SK-N-SH (cell line): ENCODE results near the gene C10orf90. TPM values are rescaled to one million over a fixed set of nuclear protein-coding genes. Genes with fewer than 3 reads are reported as not detected.
"Not testable (repeated sequence)": the region's sequence is repeated elsewhere in the genome, so short reads cannot be mapped to it uniquely, and the experiment has no call there.

Experiments
- CTCF ChIA-PET: fragments of 300-600, 350-600 bp; formaldehyde crosslinking; extraction: SDS; loops from one replicate; lab custom pipeline; 2021; lab: Yijun Ruan, JAX
- POLR2A ChIA-PET: fragments of 350-600 bp; sonication (Branson Sonifier 250); formaldehyde crosslinking; extraction: SDS; loops from one replicate; lab custom pipeline; 2020; ENCODE audit warnings: antibody characterized with exemption, inconsistent platforms; lab: Yijun Ruan, JAX
- DNase-seq: peaks from one replicate; pipeline ENCODE4 v3.0.0; 2012
- H2AFZ ChIP-seq: fragments of 200-600 bp; sonication (generic); 2 replicates; pipeline ENCODE4 v1.8.1; 2016; ENCODE audit warnings: antibody characterized with exemption, mild to moderate bottlenecking, low read depth
- H3F3A ChIP-seq: fragments of 200-600 bp; sonication (generic); replicated peaks from 2 replicates; pipeline ENCODE3; 2016; ENCODE audit warnings: antibody characterized with exemption, mild to moderate bottlenecking; ENCODE audit not compliant: insufficient read depth
- H3K27ac ChIP-seq, 2 experiments: fragments of 200-500 bp in 1 of 2; fragments of 200-600 bp in 1 of 2; sonication (Bioruptor generic) in 1 of 2; sonication (generic), shearing (Covaris generic) in 1 of 2; 2 replicates each; pipeline versions ENCODE4 v1.5.1 to v1.6.1; 2014 to 2016; ENCODE audit warnings: low read depth in 2 of 2, inconsistent platforms in 1 of 2, low read length in 1 of 2, mild to moderate bottlenecking in 1 of 2, mixed read lengths in 1 of 2
- H3K27me3 ChIP-seq: fragments of 200-600 bp; sonication (generic), shearing (Covaris generic); 2 replicates; pipeline ENCODE4 v1.6.1; 2016; ENCODE audit warnings: mixed run types; ENCODE audit not compliant: insufficient read depth
- H3K36me3 ChIP-seq, 2 experiments: fragments of 200-500 bp in 1 of 2; fragments of 200-600 bp in 1 of 2; sonication (Bioruptor generic) in 1 of 2; sonication (generic) in 1 of 2; replicated peaks in 1 of 2; 2 replicates each; pipeline versions ENCODE3 to v1.5.1; 2014 to 2016; ENCODE audit warnings: low read length in 1 of 2, mild to moderate bottlenecking in 1 of 2; ENCODE audit not compliant: insufficient read depth in 2 of 2, control insufficient read depth in 1 of 2
- H3K4me1 ChIP-seq, 2 experiments: fragments of 200-500 bp in 1 of 2; fragments of 200-600 bp in 1 of 2; sonication (Bioruptor generic) in 1 of 2; sonication (generic), shearing (Covaris generic) in 1 of 2; 2 replicates each; pipeline versions ENCODE4 v1.5.1 to v1.6.1; 2014 to 2016; ENCODE audit warnings: low read depth in 1 of 2, low read length in 1 of 2, mixed run types in 1 of 2; ENCODE audit not compliant: insufficient read depth in 2 of 2, control insufficient read depth in 1 of 2
- H3K4me2 ChIP-seq: fragments of 200-600 bp; sonication (generic), shearing (Covaris generic); 2 replicates; pipeline ENCODE4 v1.6.1; 2017; ENCODE audit warnings: mixed run types
- H3K4me3 ChIP-seq, 2 experiments: fragments of 200-500 bp in 1 of 2; fragments of 200-600 bp in 1 of 2; sonication (Bioruptor generic) in 1 of 2; sonication (generic), shearing (Covaris generic) in 1 of 2; 2 replicates each; pipeline versions ENCODE4 v1.5.1 to v1.8.1; 2014 to 2016; ENCODE audit warnings: low read depth in 2 of 2, inconsistent platforms in 1 of 2, low read length in 1 of 2, mild to moderate bottlenecking in 1 of 2, mixed read lengths in 1 of 2, moderate library complexity in 1 of 2
- H3K79me2 ChIP-seq: fragments of 200-600 bp; sonication (generic); 2 replicates; pipeline ENCODE4 v1.8.1; 2017; ENCODE audit warnings: mild to moderate bottlenecking; ENCODE audit not compliant: insufficient read depth
- H3K9ac ChIP-seq: fragments of 200-600 bp; sonication (generic); 2 replicates; pipeline ENCODE4 v1.6.1; 2017; ENCODE audit warnings: mixed run types
- H3K9me2 ChIP-seq: fragments of 200-600 bp; sonication (generic); 2 replicates; pipeline ENCODE4 v1.6.1; 2017; ENCODE audit warnings: mixed run types
- H3K9me3 ChIP-seq: fragments of 200-600 bp; sonication (generic); 2 replicates; pipeline ENCODE4 v1.6.1; 2017; ENCODE audit warnings: mixed run types, mild to moderate bottlenecking, moderate library complexity
- H4K20me1 ChIP-seq: fragments of 200-600 bp; sonication (generic); 2 replicates; pipeline ENCODE4 v1.6.1; 2017; ENCODE audit warnings: mild to moderate bottlenecking, mixed run types; ENCODE audit not compliant: insufficient read depth
- EP300 ChIP-seq, 2 experiments: IDR thresholded peaks; 2 replicates each; pipeline versions ENCODE4 v1.4.0 to v1.6.1; 2012; ENCODE audit warnings: borderline replicate concordance in 1 of 2, low read depth in 1 of 2, low read length in 1 of 2
- EZH2phosphoT487 ChIP-seq: fragments of 200-600 bp; sonication (generic); IDR thresholded peaks from 2 replicates; pipeline ENCODE4 v1.6.1; 2017; ENCODE audit warnings: low read depth, mixed run types, mild to moderate bottlenecking, antibody characterized with exemption, moderate library complexity, borderline replicate concordance
- FOXJ3 ChIP-seq: sonication (generic); formaldehyde crosslinking; IDR thresholded peaks from 2 replicates; pipeline ENCODE4 v1.5.1; 2020; ENCODE audit warnings: mild to moderate bottlenecking, missing genetic modification reagents
- FOXM1 ChIP-seq: IDR thresholded peaks from 2 replicates; pipeline ENCODE4 v1.4.0; 2012; ENCODE audit warnings: low read depth, mild to moderate bottlenecking
- MXI1 ChIP-seq: IDR thresholded peaks from 2 replicates; pipeline ENCODE4 v1.6.1; 2012; ENCODE audit warnings: mild to moderate bottlenecking, low read depth, low read length, improper control_type of control experiment
- NRF1 ChIP-seq: IDR thresholded peaks from 2 replicates; pipeline ENCODE4 v1.6.1; 2012; ENCODE audit warnings: low read depth, mild to moderate bottlenecking, low read length
- POLR2AphosphoS5 ChIP-seq: IDR thresholded peaks from 2 replicates; pipeline ENCODE4 v1.6.1; 2012; ENCODE audit warnings: low read depth, low read length
- RAD21 ChIP-seq: IDR thresholded peaks from 2 replicates; pipeline ENCODE4 v1.6.1; 2012; ENCODE audit warnings: mild to moderate bottlenecking, low read length
- RXRA ChIP-seq: IDR thresholded peaks from 2 replicates; pipeline ENCODE4 v1.4.0; 2012; ENCODE audit warnings: low read depth, mild to moderate bottlenecking, borderline replicate concordance
- TAF1 ChIP-seq: IDR thresholded peaks from 2 replicates; pipeline ENCODE4 v1.6.1; 2012; ENCODE audit warnings: low read depth, mild to moderate bottlenecking, low read length, moderate library complexity, borderline replicate concordance
- YY1 ChIP-seq: IDR thresholded peaks from 2 replicates; pipeline ENCODE4 v1.4.0; 2012; ENCODE audit warnings: low read depth, mild to moderate bottlenecking
- WGBS: methylation state at CpG from one replicate; pipeline ENCODE4 v1.1.6; 2017; ENCODE audit warnings: low lambda C conversion rate; 5-methylcytosine and 5-hydroxymethylcytosine counted together
- polyA plus RNA-seq, 3 experiments: library from polyadenylated mRNA; depleted of rRNA; stranded (reverse); fragments of >200 nt; gene quantifications; 2 replicates each; pipeline ENCODE4 v1.2.3, GENCODE V29; 2012
- TF ChIP-seq, protein P1 (sequence below): fragments of 150-350 bp; IDR thresholded peaks from 2 replicates; pipeline ENCODE4 v1.6.1; 2016; ENCODE audit warnings: mild to moderate bottlenecking, low read depth, low read length
- TF ChIP-seq, protein P2 (sequence below): fragments of 200-600 bp; sonication (generic); IDR thresholded peaks from 2 replicates; pipeline ENCODE4 v1.6.1; 2017; ENCODE audit warnings: antibody characterized with exemption, mild to moderate bottlenecking, moderate library complexity

C10orf90 gene
- polyA plus RNA-seq, 1 of the 3 experiments (the other 2 are of a cell fraction), result 0.21 TPM

GRCh38 chr10:126551202-126551601, 119.3 kb downstream of the C10orf90 start:
- H3K9me2 ChIP-seq, result no peaks in the 10 kb centered on the region
- CTCF ChIA-PET, result no interaction called here

GRCh38 chr10:126550586-126550985, 119.9 kb downstream of the C10orf90 start:
- 35% methylated on average over 4 of the region's 4 CpGs for WGBS
- H3K27ac ChIP-seq, H3K4me3 ChIP-seq, H3K79me2 ChIP-seq, H3K9me3 ChIP-seq, H3K4me2 ChIP-seq, CTCF ChIA-PET, H3F3A ChIP-seq, H2AFZ ChIP-seq, H3K9ac ChIP-seq, DNase-seq, H3K9me2 ChIP-seq, POLR2A ChIA-PET, H3K27me3 ChIP-seq, H4K20me1 ChIP-seq, H3K36me3 ChIP-seq, H3K4me1 ChIP-seq: not testable (repeated sequence)

More at GRCh38 chr10:126551202-126551601, 119.3 kb downstream of the C10orf90 start:
- H3K9ac ChIP-seq, result no peak overlapping the region
- no peaks in the 10 kb centered on the region for H3K79me2 ChIP-seq
- H3K36me3 ChIP-seq, result no peaks in the 10 kb centered on the region
- POLR2A ChIA-PET, result no interaction called here
- no peaks in the 10 kb centered on the region for H3K4me1 ChIP-seq
- H3K4me2 ChIP-seq, result no peak overlapping the region
- H3K4me3 ChIP-seq, result no peak overlapping the region
- no peaks in the 10 kb centered on the region for H4K20me1 ChIP-seq
- no peak for DNase-seq
- no peak overlapping the region for H2AFZ ChIP-seq
- no peak overlapping the region for H3K27ac ChIP-seq
- H3F3A ChIP-seq, result no peaks in the 10 kb centered on the region
- TF ChIP-seq MXI1 (no peak), FOXJ3 (no peak), EP300 (IDR thresholded peaks at IDR 0.05; ENCODE audit: borderline replicate concordance in 1 of 2, low read depth in 1 of 2, low read length in 1 of 2) (no peak), FOXM1 (no peak), NRF1 (no peak), YY1 (no peak), TAF1 (no peak), RXRA (no peak), POLR2AphosphoS5 (no peak), RAD21 (no peak), EZH2phosphoT487 (no peak)
- TF ChIP-seq, protein P1, sequence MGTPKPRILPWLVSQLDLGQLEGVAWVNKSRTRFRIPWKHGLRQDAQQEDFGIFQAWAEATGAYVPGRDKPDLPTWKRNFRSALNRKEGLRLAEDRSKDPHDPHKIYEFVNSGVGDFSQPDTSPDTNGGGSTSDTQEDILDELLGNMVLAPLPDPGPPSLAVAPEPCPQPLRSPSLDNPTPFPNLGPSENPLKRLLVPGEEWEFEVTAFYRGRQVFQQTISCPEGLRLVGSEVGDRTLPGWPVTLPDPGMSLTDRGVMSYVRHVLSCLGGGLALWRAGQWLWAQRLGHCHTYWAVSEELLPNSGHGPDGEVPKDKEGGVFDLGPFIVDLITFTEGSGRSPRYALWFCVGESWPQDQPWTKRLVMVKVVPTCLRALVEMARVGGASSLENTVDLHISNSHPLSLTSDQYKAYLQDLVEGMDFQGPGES, result no peak
- TF ChIP-seq, protein P2, sequence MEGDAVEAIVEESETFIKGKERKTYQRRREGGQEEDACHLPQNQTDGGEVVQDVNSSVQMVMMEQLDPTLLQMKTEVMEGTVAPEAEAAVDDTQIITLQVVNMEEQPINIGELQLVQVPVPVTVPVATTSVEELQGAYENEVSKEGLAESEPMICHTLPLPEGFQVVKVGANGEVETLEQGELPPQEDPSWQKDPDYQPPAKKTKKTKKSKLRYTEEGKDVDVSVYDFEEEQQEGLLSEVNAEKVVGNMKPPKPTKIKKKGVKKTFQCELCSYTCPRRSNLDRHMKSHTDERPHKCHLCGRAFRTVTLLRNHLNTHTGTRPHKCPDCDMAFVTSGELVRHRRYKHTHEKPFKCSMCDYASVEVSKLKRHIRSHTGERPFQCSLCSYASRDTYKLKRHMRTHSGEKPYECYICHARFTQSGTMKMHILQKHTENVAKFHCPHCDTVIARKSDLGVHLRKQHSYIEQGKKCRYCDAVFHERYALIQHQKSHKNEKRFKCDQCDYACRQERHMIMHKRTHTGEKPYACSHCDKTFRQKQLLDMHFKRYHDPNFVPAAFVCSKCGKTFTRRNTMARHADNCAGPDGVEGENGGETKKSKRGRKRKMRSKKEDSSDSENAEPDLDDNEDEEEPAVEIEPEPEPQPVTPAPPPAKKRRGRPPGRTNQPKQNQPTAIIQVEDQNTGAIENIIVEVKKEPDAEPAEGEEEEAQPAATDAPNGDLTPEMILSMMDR, result no peak
- TF ChIP-seq, all 33 proteins: peak for 0
- Histone ChIP-seq H3K27me3 (no peaks in the 10 kb centered on the region), H3K9me3 (no peaks in the 10 kb centered on the region)
